ENCODE measurements around the gene HSFX4. TPM values are rescaled to one million over a fixed set of nuclear protein-coding genes. Genes with fewer than 3 reads are reported as not detected.
"Not testable (repeated sequence)": the region's sequence is repeated elsewhere in the genome, so short reads cannot be mapped to it uniquely, and the experiment has no call there.

Gene HSFX4, protein sequence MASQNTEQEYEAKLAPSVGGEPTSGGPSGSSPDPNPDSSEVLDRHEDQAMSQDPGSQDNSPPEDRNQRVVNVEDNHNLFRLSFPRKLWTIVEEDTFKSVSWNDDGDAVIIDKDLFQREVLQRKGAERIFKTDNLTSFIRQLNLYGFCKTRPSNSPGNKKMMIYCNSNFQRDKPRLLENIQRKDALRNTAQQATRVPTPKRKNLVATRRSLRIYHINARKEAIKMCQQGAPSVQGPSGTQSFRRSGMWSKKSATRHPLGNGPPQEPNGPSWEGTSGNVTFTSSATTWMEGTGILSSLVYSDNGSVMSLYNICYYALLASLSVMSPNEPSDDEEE
- polyA plus RNA-seq (2012; ENCODE audit: insufficient read depth, insufficient read length), result not detected

GRCh38 chrX:149929400-149929799 is at the start of gene HSFX4:
Gene HSFX4, plus strand, starts transcription at chrX:149929573. Its CDS starts 72 bp downstream, at chrX:149929645.
- H3K4me3 ChIP-seq (ENCODE audit: low read length); DNase-seq (ENCODE audit: low read depth, low spot score): not testable (repeated sequence)

GRCh38 chrX:149881081-149881711 is 48.2 kb upstream of the HSFX4 start, which contains the start of gene MAGEA8:
Gene MAGEA8, plus strand, starts transcription at chrX:149881183. Its CDS starts 3,090 bp downstream, at chrX:149884273.
- no peak within 1 kb of the TSS for H3K4me3 ChIP-seq (ENCODE audit: low read length)
- no peak for DNase-seq (ENCODE audit: low read depth, low spot score)

DNA sequence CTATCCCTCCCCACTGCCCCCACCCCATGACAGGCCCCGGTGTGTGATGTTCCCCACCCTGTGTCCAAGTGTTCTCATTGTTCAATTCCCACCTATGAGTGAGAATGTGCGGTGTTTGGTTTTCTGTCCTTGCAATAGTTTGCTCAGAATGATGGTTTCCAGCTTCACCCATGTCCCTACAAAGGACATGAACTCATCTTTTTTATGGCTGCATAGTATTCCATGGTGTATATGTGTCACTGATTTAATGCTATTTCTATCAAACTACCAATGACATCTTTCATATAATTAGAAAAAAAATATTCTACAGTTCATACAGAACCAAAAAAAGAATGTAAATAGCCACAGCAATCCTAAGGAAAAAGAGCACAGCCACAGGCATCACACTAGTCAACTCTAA is 38.5 kb upstream of the HSFX4 start:
- not testable (repeated sequence) for H3K4me3 ChIP-seq (ENCODE audit: low read length); DNase-seq (ENCODE audit: low read depth, low spot score)

DNA sequence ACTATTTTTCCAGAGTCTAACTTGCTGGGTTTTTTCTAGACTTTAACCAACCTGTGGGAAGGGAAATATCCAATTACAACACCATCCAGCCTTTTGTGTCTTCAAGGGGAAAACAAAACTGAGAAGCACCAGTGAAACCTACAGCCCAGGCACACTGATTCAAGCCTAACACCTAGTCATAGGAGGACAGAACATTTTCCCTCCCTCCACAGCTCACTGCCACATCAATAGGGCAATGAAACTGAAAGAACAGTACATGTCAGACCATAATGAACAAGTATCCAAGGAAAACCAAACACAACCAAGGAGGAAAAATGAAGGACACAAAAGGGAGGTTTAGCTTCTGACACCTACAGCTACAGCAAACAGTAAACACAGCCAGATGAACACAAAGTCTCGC is 30.8 kb upstream of the HSFX4 start:
- no peak for DNase-seq (ENCODE audit: low read depth, low spot score)
- no peak overlapping the region for H3K4me3 ChIP-seq (ENCODE audit: low read length)

DNA sequence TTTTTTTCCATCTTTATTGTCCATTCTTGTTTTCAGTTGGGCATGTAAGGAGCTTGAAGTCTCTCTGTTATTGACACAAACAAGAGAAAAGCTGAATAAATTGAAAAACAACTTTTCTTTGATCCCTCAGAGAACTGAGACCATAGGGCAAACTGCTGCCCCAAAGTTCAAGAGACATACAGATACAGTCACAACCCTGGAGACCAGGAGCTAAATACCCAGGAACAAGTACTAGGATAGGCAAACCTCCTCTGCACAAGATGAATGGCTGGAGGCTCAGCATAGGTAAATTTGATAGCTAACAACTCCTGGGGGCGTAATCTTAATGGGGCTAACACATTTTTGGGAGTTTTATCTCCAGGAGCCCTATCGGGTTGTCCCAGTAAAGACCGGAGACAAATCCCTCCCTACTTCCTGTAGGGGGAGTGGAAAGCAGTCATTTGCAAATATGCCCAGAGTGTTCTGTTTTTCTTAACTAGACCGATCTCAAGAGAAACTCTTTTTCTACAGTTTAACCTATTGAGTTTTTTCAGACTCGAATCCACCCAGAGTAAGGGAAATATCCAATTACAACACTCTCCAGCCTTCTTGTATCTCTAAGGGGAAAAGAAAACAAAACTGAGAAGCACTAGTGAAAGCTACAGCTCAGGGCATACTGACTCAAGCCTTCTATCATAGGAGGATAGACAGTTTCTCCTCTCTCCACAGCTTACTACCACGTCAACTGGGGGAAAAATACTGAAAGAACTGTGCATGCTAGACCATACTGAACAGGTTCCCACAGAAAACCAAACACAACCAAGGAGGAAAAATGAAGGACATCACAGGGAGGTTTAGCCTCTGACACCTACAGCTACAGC is 25.3 kb upstream of the HSFX4 start:
- H3K4me3 ChIP-seq (ENCODE audit: low read length), result no peak overlapping the region
- DNase-seq (ENCODE audit: low read depth, low spot score), result no peak

- no peak for DNase-seq (ENCODE audit: low read depth, low spot score)
- H3K4me3 ChIP-seq (ENCODE audit: low read length), result no peak overlapping the region
Measured at GRCh38 chrX:149908308-149908707, 21.1 kb upstream of the HSFX4 start.

DNA sequence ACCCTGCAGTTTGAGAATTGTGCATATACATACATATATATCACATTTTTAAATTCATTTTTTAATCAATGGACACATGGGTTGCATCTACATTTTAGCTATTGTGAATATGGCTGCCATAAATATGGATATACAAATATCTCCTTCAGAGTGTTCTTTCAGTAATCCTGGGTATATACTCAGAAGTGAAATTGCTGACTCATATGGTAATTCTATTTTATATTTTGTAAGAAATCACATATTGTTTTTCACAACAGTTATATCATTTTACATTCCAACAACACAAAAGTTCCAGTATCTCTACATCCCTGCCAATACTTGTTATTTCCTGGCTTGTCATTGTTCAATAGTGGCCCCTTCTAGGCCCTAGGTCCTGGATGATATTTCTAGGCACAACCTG is 20.6 kb upstream of the HSFX4 start:
- DNase-seq (ENCODE audit: low read depth, low spot score), result no peak
- H3K4me3 ChIP-seq (ENCODE audit: low read length), result no peak overlapping the region

- DNase-seq (ENCODE audit: low read depth, low spot score), result no peak
- no peak overlapping the region for H3K4me3 ChIP-seq (ENCODE audit: low read length)
Measured at GRCh38 chrX:149909324-149910177, 19.8 kb upstream of the HSFX4 start.

GRCh38 chrX:149910178-149910695 is 19.1 kb upstream of the HSFX4 start:
- no peak for DNase-seq (ENCODE audit: low read depth, low spot score)

DNA sequence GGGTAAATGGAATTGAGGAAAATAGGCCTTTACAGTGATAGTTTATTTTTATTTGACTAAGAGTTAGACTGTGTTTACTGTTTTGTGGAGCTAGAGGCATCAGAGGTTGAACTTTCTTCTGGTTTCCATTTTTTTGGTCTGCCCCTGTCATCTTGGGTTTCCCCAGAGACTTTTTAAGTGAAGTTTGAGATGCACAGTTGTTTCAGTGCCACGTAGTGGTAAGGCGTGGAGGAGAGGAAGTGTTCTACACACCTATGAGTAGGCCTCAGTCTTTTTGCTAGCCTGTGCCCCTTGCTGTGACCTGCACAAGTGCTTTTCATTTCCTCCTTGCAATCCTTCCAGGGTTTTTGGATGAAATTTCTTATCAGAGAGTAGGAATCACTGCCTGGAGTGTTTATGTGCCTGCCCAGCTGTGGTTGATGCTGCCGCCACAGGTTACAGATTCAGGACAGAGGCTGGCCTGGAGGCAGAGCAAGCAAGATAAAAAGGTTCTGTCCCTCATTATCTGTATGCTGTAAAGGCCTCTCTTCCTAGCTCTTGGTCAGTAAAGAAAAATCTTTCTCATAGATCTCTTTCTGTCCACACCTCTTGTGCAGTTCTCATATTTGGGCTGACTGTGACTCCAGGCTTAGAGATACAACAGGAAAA is 12.5 kb upstream of the HSFX4 start:
- H3K4me3 ChIP-seq (ENCODE audit: low read length), result no peak overlapping the region
- DNase-seq (ENCODE audit: low read depth, low spot score), result peak; percentile 2

More at GRCh38 chrX:149910178-149910695, 19.1 kb upstream of the HSFX4 start:
- H3K4me3 ChIP-seq (ENCODE audit: low read length), result no peak overlapping the region

- not testable (repeated sequence) for DNase-seq (ENCODE audit: low read depth, low spot score); H3K4me3 ChIP-seq (ENCODE audit: low read length)
Measured at GRCh38 chrX:149923836-149924235, 5.5 kb upstream of the HSFX4 start.

DNA sequence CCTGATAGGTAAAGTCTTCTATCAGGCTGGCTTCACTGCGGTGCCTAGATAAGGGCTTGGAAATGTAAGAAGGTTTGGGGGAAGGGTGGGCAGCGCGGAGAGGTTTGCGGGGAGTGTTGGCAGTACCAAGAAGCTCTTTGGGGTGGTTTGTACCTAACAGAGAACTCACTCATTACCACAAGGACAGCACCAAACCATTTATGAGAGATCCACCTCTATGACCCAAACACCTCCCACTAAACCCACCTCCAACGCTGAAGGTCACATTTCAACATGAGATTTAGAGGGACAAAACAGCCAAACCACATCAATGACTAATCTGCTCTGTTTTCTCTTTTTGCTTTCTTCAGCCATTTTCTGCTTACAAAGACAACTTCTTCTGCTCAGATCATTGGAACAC is 4.9 kb upstream of the HSFX4 start:
- not testable (repeated sequence) for H3K4me3 ChIP-seq (ENCODE audit: low read length); DNase-seq (ENCODE audit: low read depth, low spot score)

DNA sequence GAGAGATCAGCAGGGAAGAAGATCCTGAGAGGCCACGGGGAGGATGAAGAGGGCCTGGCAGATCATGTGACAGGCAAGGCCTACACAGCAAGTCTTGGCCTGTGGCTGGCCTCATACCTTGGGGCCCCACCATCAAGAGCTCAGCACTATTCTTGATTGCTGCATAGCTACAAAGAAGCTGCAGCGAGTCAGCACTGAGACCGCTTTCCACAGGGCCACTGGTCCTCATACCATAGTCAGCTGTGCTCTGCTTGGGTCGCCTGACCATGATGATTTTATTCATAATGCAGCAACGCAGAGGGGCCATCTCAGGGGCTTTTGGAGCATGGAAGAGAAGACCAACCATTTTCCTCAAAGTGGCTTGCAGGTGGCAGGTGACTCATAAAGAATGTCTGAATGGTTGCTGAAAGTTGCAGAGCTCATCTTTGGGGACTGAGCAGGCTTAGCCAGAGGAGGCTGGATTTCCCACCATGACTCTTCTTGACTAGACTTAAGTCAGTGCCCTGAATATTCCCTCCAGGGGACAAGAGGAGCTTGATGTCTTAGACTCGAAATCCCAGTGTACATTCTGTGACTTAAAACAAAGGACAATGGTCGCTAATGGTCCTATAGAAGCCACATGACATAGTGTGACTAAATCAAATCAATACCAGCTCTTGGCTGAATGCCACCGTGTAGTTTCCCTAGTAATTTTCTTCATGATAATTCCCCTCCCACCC is 2.0 kb upstream of the HSFX4 start:
- H3K4me3 ChIP-seq (ENCODE audit: low read length); DNase-seq (ENCODE audit: low read depth, low spot score): not testable (repeated sequence)

DNA sequence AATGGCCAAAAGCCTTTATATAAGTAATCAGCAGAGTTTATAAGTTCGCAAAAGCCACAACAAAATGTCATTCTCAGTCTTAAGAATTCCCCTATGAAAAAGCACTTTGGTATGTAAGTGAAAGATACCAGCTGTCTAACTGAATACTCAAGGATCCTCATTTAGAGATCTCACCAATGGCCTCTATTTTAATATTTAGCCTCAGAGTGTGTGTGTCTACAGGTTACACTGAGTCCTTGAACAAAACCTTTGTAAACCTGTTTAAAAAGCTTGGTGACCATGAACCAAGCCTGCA is 1.5 kb upstream of the HSFX4 start:
- not testable (repeated sequence) for DNase-seq (ENCODE audit: low read depth, low spot score); H3K4me3 ChIP-seq (ENCODE audit: low read length)

- not testable (repeated sequence) for H3K4me3 ChIP-seq (ENCODE audit: low read length); DNase-seq (ENCODE audit: low read depth, low spot score)
Measured at GRCh38 chrX:149928635-149929034, 738 bp upstream of the HSFX4 start.

- DNase-seq (ENCODE audit: low read depth, low spot score); H3K4me3 ChIP-seq (ENCODE audit: low read length): not testable (repeated sequence)
Measured at GRCh38 chrX:149931355-149931754, 2.0 kb downstream of the HSFX4 start.

- DNase-seq (ENCODE audit: low read depth, low spot score); H3K4me3 ChIP-seq (ENCODE audit: low read length): not testable (repeated sequence)
Measured at GRCh38 chrX:149932150-149932549, 2.8 kb downstream of the HSFX4 start.

DNA sequence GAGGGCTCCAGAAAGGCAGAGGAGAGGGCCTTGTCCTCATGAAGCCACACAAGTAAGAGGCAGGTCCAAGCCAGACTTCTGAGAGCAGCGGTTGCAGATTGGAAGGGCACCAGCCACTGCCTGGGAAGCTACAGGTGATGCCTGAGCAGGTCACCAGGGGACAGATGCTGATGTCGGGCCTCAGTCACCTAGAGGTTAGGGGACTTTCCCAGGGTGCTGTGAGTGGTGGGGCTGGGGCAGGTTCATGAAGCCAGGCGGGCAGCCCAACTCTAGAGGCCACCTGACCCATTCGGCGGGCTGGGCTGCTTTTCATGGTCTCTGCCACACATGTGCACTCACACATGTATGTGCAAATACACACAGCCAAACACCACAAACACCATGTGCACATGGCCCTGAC is 3.6 kb downstream of the HSFX4 start:
- not testable (repeated sequence) for H3K4me3 ChIP-seq (ENCODE audit: low read length); DNase-seq (ENCODE audit: low read depth, low spot score)

Measured in Jurkat, Clone E6-1 (cell line).